Uterus (tissue), 4 donors: ENCODE measurements around the gene DNAJC6. TPM values are rescaled to one million over a fixed set of nuclear protein-coding genes. Genes with fewer than 3 reads are reported as not detected.

ENCODE experiments used
- DNase-seq, 2 donors: peaks; one replicate each; pipeline ENCODE4 v3.0.0-alpha.2; 2019 to 2020
- H3K27ac ChIP-seq, 2 donors: fragments of 200-600 bp; sonication (generic); 1 replicate in 1 of 2; 2 replicates in 1 of 2; pipeline ENCODE4 v1.5.1; 2016 to 2018
- H3K27me3 ChIP-seq, 2 donors: fragments of 200-600 bp; sonication (generic); one replicate each; pipeline ENCODE4 v1.5.1; 2018 to 2019; ENCODE audit warnings: control low read depth in 1 of 2
- H3K36me3 ChIP-seq, 2 donors: fragments of 200-600 bp; sonication (generic); one replicate each; pipeline ENCODE4 v1.5.1; 2019; ENCODE audit warnings: control low read depth in 1 of 2
- H3K4me1 ChIP-seq, 2 donors: fragments of 200-600 bp; sonication (generic); one replicate each; pipeline ENCODE4 v1.5.1; 2018 to 2019; ENCODE audit warnings: control low read depth in 1 of 2
- H3K4me3 ChIP-seq, 2 donors: fragments of 200-600 bp; sonication (generic); 1 replicate in 1 of 2; 2 replicates in 1 of 2; pipeline ENCODE4 v1.5.1; 2018 to 2019; ENCODE audit warnings: mild to moderate bottlenecking in 1 of 2
- H3K9me3 ChIP-seq, 2 donors: fragments of 200-600 bp; sonication (generic); one replicate each; pipeline ENCODE4 v1.5.1; 2019; ENCODE audit warnings: control low read depth in 1 of 2
- CTCF ChIP-seq, 4 experiments: fragments of 200-600 bp in 2 of 4; fragments of 450-650 bp in 2 of 4; sonication (generic) in 2 of 4; IDR thresholded peaks; one replicate each; pipeline ENCODE4 v1.5.1; 2016 to 2019; ENCODE audit warnings: antibody characterized with exemption in 4 of 4, mild to moderate bottlenecking in 2 of 4, moderate library complexity in 1 of 4
- POLR2A ChIP-seq, 2 donors: fragments of 450-650 bp; IDR thresholded peaks; one replicate each; pipeline ENCODE4 v1.6.1; 2016; ENCODE audit warnings: antibody characterized with exemption in 2 of 2, mild to moderate bottlenecking in 1 of 2, moderate library complexity in 1 of 2
- intact Hi-C: fragments of 100-400 bp; cut with DNase I; formaldehyde crosslinking; loops from one replicate; pipeline ENCODE4 v1.15.1; 2023; ENCODE audit warnings: low total_unique reads
- total RNA-seq, 4 donors: library from RNA; depleted of rRNA in 3 of 4; stranded (reverse); fragments of >200 nt in 3 of 4; gene quantifications; one replicate each; pipeline versions ENCODE4 v1.1.0 to v1.2.4, GENCODE V29; 2014 to 2023
- donor health status: DM: yes; HTN: yes; CAD: no.

The DNAJC6 gene
- total RNA-seq, 4 donors from 2014 or later: 3.1 to 11.3 (median 4.2) TPM

GRCh38 chr1:65431111-65431705 is 121.9 kb downstream of the DNAJC6 start:
- DNase-seq: no peak
- intact Hi-C loops: no loop called here
- no peak for TF ChIP-seq POLR2A (IDR thresholded peaks at IDR 0.05)
- peak; percentile 48 to 57 (median 56) for TF ChIP-seq CTCF (IDR thresholded peaks at IDR 0.05)
- H3K4me1 ChIP-seq: no peaks in the 10 kb centered on the region
- peak overlapping the region; percentile 47 to 62 for H3K27ac ChIP-seq
- H3K4me3 ChIP-seq: no peak overlapping the region
- H3K9me3 ChIP-seq: no peaks in the 10 kb centered on the region
- H3K27me3 ChIP-seq: no peaks in the 10 kb centered on the region
- H3K36me3 ChIP-seq: no peaks in the 10 kb centered on the region

- no peak for DNase-seq
- Histone ChIP-seq H3K36me3 (no peaks in the 10 kb centered on the region), H3K4me1 (no peaks in the 10 kb centered on the region), H3K27ac (no peak overlapping the region), H3K4me3 (no peak overlapping the region), H3K27me3 (no peaks in the 10 kb centered on the region), H3K9me3 (no peaks in the 10 kb centered on the region)
- intact Hi-C loops: no loop called here
- TF ChIP-seq POLR2A (IDR thresholded peaks at IDR 0.05): no peak
- no peak for TF ChIP-seq CTCF (IDR thresholded peaks at IDR 0.05)
Measured at GRCh38 chr1:65432918-65433317, 123.6 kb downstream of the DNAJC6 start.

- Histone ChIP-seq H3K27me3 (no peaks in the 10 kb centered on the region), H3K36me3 (no peaks in the 10 kb centered on the region), H3K9me3 (no peaks in the 10 kb centered on the region), H3K27ac (no peak overlapping the region), H3K4me1 (no peaks in the 10 kb centered on the region), H3K4me3 (no peak overlapping the region)
- intact Hi-C loops: no loop called here
- no peak for DNase-seq
- TF ChIP-seq CTCF (IDR thresholded peaks at IDR 0.05): no peak
- no peak for TF ChIP-seq POLR2A (IDR thresholded peaks at IDR 0.05)
Measured at GRCh38 chr1:65434255-65434654, 124.9 kb downstream of the DNAJC6 start.

GRCh38 chr1:65434760-65435159 is 125.4 kb downstream of the DNAJC6 start:
- H3K4me3 ChIP-seq: no peak overlapping the region
- DNase-seq: no peak
- no peaks in the 10 kb centered on the region for H3K27me3 ChIP-seq
- H3K36me3 ChIP-seq: no peaks in the 10 kb centered on the region
- TF ChIP-seq CTCF (IDR thresholded peaks at IDR 0.05) (no peak), POLR2A (IDR thresholded peaks at IDR 0.05) (no peak)
- H3K9me3 ChIP-seq: no peaks in the 10 kb centered on the region
- H3K27ac ChIP-seq: peak overlapping the region in 1 of 2 donors; percentile 4
- no peaks in the 10 kb centered on the region for H3K4me1 ChIP-seq
- intact Hi-C loops: no loop called here

- H3K27me3 ChIP-seq: no peaks in the 10 kb centered on the region
Measured at GRCh38 chr1:65435987-65436386, 126.6 kb downstream of the DNAJC6 start.

More at GRCh38 chr1:65435987-65436386, 126.6 kb downstream of the DNAJC6 start:
- Histone ChIP-seq H3K9me3 (no peaks in the 10 kb centered on the region), H3K27ac (no peak overlapping the region), H3K4me1 (no peaks in the 10 kb centered on the region), H3K4me3 (no peak overlapping the region), H3K36me3 (no peaks in the 10 kb centered on the region)
- DNase-seq: no peak
- intact Hi-C loops: no loop called here
- TF ChIP-seq POLR2A (IDR thresholded peaks at IDR 0.05) (no peak), CTCF (IDR thresholded peaks at IDR 0.05) (no peak)
